ENCODE data around the gene RIOK2.

GRCh38 chr5:97149709-97150108 lies 33.3 kb downstream of the RIOK2 start:
- TF ChIP-seq CTCF (IDR thresholded peaks at IDR 0.05) (no peak), ZFX (IDR thresholded peaks at IDR 0.05; ENCODE audit: borderline replicate concordance) (no peak)

Data from 22Rv1 (cell line).